GOT3 (cell line): ENCODE data around the gene POLR3E.
"Not testable (repeated sequence)": the region's sequence is repeated elsewhere in the genome, so short reads cannot be mapped to it uniquely, and the experiment has no call there.

ENCODE experiments used
- DNase-seq: peaks from one replicate; lab custom pipeline; 2025; ENCODE audit warnings: mixed read lengths; lab: John Stamatoyannopoulos, UW

Gene POLR3E

DNA sequence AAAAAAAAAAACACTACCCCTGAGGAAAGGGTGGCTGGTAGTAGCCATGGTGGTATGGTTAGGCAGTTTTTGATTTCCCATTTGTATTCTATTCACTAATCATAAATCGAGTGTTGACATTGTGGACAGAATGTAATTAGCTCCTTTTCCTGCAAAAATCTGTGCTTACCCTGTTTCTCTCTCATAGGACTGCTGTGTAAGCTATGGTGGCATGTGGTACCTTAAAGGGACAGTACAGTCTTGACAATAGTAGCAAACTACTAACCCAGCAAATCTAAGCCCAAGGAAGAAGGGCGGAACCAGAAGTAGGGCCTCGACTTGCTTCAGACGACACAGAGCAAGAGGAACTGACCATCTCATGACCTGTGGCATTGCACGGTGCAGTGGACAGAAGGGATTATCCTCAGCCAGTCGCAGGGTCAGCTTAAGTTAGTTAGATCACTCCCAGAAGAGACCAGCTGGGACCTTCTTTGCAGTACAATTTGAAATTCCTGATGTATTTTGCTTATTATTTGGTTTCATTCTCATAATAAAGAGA lies 36.3 kb downstream of the POLR3E start:
- no peak for DNase-seq

DNA sequence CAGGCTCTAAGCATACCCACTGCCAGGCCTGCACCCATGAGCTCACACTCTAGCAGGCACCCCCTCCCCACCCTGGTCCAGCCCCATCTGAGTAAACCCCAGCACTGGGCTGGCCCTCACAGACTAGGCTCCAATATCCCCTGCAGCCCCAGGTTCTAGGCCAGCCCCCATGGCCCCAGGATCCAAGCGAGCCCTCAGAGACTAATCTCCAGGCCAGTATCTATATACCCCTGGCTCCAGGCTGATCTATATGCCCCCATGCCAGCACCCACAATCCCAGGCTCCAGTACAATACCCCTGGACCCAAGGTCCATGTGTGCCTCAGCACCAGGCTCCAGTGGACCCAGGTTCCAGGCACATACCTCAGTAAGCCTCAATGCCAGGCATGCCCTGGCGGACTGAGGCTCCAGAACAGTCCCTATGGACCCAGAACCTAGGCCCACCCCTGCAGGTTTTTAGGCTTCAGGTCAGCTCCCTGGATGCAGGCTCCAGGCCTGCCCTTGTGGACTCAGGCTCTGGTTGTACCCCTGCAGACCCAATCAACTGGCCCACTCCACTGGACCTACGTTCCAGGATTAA lies 38.5 kb downstream of the POLR3E start:
- DNase-seq, result no peak

GRCh38 chr16:22336581-22336980 lies 39.4 kb downstream of the POLR3E start:
- DNase-seq, result no peak

- no peak for DNase-seq
Observed at GRCh38 chr16:22337045-22337444, 39.8 kb downstream of the POLR3E start.

GRCh38 chr16:22337849-22338635 lies 40.8 kb downstream of the POLR3E start:
- no peak for DNase-seq

DNA sequence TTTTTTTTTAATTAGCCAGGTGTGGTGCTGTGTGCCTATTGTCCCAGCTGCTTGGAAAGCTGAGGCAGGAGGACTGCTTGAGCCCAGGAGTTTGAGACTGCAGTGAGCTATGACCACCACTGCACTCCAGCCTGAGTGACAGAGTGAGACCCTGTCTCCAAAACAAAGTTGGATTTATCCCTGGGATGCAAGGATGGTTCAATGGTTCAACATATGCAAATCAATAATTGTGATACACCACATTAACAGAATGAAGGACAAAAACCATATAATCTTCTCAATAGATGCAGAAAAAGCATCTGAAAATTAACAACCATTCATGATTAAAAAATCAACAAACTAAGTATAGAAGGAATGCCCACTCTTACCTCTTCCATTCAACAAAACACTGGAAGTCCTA lies 43.7 kb downstream of the POLR3E start:
- DNase-seq, result no peak

- no peak for DNase-seq
Observed at GRCh38 chr16:22342082-22342481, 44.9 kb downstream of the POLR3E start.

GRCh38 chr16:22346483-22346882 lies 49.3 kb downstream of the POLR3E start:
- DNase-seq, result no peak

- DNase-seq, result no peak
Observed at GRCh38 chr16:22347100-22347820, 50.1 kb downstream of the POLR3E start.

DNA sequence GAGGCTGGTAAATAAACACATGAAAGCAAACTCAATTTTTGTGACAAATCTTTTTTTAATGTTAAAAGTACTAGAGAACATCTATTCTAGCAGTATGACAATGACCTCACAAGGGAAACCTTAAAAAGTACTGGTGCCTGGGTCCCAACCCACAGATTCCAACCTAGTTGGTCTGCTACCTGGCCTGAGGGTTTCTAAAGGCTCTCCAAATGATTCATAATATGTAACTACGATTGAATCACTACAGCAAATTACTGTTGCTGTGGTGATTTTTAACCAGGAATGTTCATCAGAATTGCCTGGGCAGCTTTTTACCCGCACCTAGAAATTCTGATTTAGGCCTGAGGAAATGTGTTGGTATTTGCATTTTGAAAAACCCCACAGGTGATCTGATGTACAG lies 51.1 kb downstream of the POLR3E start:
- no peak for DNase-seq

- not testable (repeated sequence) for DNase-seq
Observed at GRCh38 chr16:22351017-22351416, 53.8 kb downstream of the POLR3E start.

DNA sequence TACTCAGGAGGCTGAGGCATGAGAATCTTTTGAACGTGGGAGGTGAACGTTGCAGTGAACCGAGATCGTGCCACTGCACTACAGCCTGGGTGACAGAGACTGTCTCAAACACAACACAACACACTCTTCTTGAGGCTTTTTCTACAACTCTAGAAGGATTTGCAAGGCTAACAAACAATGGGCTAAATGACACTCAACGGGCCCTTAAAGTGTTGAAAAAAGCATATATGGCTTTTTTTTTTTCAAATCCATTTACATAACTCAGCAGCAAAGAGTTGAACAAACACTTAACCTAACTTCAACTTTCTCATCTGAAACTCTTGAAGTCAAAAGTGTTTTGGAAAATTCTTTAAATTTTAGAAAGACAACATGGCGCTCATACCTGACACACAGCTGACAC lies 54.9 kb downstream of the POLR3E start:
- no peak for DNase-seq

GRCh38 chr16:22352723-22353122 lies 55.5 kb downstream of the POLR3E start:
- DNase-seq, result no peak

DNA sequence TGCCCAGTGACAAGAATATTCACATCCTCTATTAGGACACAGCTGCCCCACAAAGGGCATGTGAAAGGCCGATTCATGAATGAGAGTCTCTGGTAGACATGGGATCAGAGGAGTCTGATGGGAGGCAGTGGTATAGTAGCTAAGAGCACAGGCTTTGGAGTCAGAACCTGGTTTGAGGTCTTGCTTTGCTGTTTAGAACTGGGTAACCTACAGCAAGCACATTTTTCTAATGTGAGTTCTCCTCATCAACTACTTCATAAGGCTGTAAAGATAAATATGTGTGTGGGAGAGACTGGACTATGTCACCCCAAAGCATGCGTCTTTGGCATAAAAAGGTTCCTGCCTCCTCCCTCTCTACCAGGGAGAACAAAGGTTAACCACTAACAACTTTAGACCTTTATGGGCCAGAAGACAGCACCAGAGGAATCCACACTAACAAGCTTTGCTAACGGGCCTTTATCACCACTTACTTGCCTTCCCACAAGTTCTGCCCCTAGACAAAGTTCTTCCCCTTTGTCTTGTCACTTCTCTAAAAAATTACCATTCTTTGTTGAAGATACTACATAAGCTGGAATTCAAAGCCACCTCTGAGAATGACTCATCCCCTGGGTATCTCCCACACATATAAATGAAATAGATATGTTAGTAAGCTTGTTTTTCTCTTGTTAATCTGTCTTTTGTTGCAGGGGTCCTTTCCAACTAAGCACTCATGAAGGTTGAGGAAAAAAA lies 56.1 kb downstream of the POLR3E start:
- DNase-seq, result no peak

GRCh38 chr16:22353933-22354541 lies 56.8 kb downstream of the POLR3E start:
- no peak for DNase-seq

DNA sequence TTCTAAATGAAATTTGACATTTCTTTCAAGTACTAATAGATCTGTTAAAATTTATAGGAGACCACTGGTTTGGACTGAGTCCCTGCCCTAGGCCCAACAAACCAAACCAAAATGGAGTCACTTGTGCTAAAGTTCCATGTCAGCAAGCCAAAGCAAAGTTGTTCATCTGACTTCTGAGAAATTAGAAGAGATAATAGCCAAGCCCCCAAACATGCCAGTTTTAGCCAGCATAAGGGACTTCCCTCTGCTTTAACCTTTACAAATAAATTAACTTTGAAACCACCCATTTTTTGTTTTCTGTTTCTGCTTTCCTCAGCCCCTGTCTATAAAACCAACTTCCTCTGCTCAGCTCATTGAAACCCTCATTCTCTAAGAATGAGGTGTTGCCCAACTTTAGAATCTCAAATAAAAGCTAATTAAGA lies 58.3 kb downstream of the POLR3E start:
- no peak for DNase-seq

GRCh38 chr16:22356930-22357634 lies 59.9 kb downstream of the POLR3E start:
- no peak for DNase-seq

GRCh38 chr16:22357635-22357971 lies 60.4 kb downstream of the POLR3E start:
- DNase-seq, result no peak

GRCh38 chr16:22358000-22358399 lies 60.8 kb downstream of the POLR3E start:
- no peak for DNase-seq

DNA sequence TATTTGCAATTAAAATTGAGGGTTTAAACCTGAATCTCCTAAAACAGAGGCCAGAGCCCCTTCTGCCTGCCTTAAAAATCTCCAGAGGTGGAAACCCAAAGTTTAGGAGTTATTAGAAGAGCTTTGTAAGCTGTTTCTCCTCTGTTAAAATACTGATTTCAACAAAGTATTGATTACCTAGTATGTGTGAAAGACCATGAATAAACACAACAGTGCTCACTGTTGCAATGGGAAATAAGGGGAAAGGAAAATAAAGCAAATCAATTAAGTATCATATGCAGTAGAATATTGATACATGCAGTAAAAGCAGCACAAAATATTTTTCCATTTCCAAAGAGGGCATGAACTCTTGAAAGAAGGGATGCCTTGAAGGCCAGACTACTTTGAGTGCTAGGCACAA lies 62.5 kb downstream of the POLR3E start:
- DNase-seq, result no peak

DNA sequence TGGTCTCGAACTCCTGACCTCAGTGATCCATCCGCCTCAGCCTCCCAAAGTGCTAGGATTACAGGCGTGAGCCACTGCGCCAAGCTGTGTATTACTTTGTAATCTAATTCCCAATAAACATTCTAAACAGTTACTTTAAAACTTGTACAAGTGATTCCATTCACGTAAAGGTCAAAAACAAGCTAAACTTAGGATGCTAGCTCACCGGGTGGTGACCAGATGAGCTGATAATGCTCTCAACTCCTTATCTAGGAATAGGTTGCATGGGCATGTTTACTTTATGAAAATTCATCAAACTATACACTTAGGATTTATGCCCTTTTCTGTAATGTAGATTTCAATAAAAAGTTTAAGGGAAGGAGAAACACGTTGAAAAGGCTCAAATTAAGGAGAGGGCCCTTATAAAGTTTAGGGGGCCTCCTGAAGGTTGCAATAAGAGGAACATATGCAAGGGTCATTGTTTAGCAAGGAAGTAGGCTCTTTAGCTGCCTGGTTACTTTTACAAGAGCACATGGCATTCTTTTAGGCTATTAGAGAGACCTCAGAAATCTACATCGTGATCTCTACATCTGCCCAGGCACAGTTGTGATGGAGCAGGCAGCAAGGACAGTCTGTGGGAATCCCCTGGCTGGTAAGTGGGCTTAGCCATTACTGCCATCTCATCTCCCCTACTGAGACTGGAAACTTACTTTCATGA lies 63.9 kb downstream of the POLR3E start:
- no peak for DNase-seq
